Ovary (tissue), 9 donors: ENCODE results near the gene TPST2. TPM values are rescaled to one million over a fixed set of nuclear protein-coding genes. Genes with fewer than 3 reads are reported as not detected.

ENCODE experiments used
- DNase-seq, 5 donors: peaks; one replicate each; pipeline ENCODE4 v3.0.0-alpha.2; 2019 to 2020
- H3K27ac ChIP-seq, 2 donors: fragments of 200-600 bp; one replicate each; pipeline versions ENCODE4 v1.5.1 to v1.8.0; 2019 to 2022
- H3K27me3 ChIP-seq: fragments of 200-600 bp; one replicate; pipeline ENCODE4 v1.8.0; 2022
- H3K36me3 ChIP-seq: fragments of 200-600 bp; sonication (generic); one replicate; pipeline ENCODE4 v1.5.1; 2019
- H3K4me1 ChIP-seq: one replicate; pipeline ENCODE4 v1.8.1; 2013; ENCODE audit warnings: mild to moderate bottlenecking, moderate library complexity; ENCODE audit not compliant: insufficient read depth
- H3K4me3 ChIP-seq: fragments of 200-600 bp; sonication (generic); one replicate; pipeline ENCODE4 v1.5.1; 2017
- H3K9me3 ChIP-seq, 2 donors: fragments of 200-600 bp in 1 of 2; sonication (generic) in 1 of 2; one replicate each; pipeline versions ENCODE4 v1.5.1 to v1.8.1; 2013 to 2019; ENCODE audit warnings: mild to moderate bottlenecking in 1 of 2, moderate library complexity in 1 of 2
- CTCF ChIP-seq, 3 donors: fragments of 450-650 bp in 2 of 3; fragments of 200-600 bp in 1 of 3; IDR thresholded peaks; one replicate each; pipeline versions ENCODE4 v1.5.1 to v1.8.0; 2016 to 2022; ENCODE audit warnings: antibody characterized with exemption in 3 of 3, mild to moderate bottlenecking in 1 of 3
- EP300 ChIP-seq: sonication (generic); formaldehyde crosslinking; IDR thresholded peaks from one replicate; pipeline ENCODE4 v1.6.1; 2017; ENCODE audit warnings: antibody characterized with exemption
- POLR2A ChIP-seq: fragments of 450-650 bp; IDR thresholded peaks from one replicate; pipeline ENCODE4 v1.6.1; 2017; ENCODE audit warnings: antibody characterized with exemption, mild to moderate bottlenecking, moderate library complexity
- WGBS, 3 donors: extraction: QIAGEN DNeasy Blood & Tissue Kit in 1 of 3; methylation state at CpG; one replicate each; pipeline versions ENCODE4 v1.1.5 to v1.1.7; 2013 to 2017; 5-methylcytosine and 5-hydroxymethylcytosine counted together
- intact Hi-C, 4 donors: fragments of 100-400 bp; cut with DNase I; formaldehyde crosslinking; loops; one replicate each; pipeline versions ENCODE4 v1.11.0 to v1.15.1; 2022 to 2023
- polyA plus RNA-seq, 2 donors: library from polyadenylated mRNA; stranded (reverse); fragments of 200-250 nt in 1 of 2; fragments of 350-450 nt in 1 of 2; fragmentation: Illumina TruSeq in 1 of 2; extraction: RNeasy Lipid Tissue Mini Kit (QIAGEN cat#74804) in 1 of 2; gene quantifications; one replicate each; pipeline ENCODE4 v1.2.3, GENCODE V29; 2013 to 2014
- total RNA-seq, 7 donors: library from RNA; depleted of rRNA in 2 of 7; stranded (reverse); fragments of >200 nt in 2 of 7; fragmentation: NEBNext Ultra II Directional in 3 of 7; extraction: Animal tissue kit (Norgen Biotek cat#: 25700) in 3 of 7; gene quantifications; one replicate each; pipeline versions ENCODE4 v1.1.0 to v1.2.4, GENCODE V29; 2016 to 2023
- donor health status: DM: no; HTN: no; CAD: no; lungs with moderate emphysema.
- donor health status: DM: no; HTN: no; CAD: no.
- donor health status: Bipolar disorder and iron deficiency.
- donor health status: DM: yes; HTN: yes; CAD: no.
- donor health status: DM: no; HTN: no; CAD: no.
- donor health status: DM: yes; HTN: yes; CAD: no.

TPST2 gene
- total and polyA plus RNA-seq, 9 donors: 10.5 to 28.5 (median 15.0) TPM

DNA sequence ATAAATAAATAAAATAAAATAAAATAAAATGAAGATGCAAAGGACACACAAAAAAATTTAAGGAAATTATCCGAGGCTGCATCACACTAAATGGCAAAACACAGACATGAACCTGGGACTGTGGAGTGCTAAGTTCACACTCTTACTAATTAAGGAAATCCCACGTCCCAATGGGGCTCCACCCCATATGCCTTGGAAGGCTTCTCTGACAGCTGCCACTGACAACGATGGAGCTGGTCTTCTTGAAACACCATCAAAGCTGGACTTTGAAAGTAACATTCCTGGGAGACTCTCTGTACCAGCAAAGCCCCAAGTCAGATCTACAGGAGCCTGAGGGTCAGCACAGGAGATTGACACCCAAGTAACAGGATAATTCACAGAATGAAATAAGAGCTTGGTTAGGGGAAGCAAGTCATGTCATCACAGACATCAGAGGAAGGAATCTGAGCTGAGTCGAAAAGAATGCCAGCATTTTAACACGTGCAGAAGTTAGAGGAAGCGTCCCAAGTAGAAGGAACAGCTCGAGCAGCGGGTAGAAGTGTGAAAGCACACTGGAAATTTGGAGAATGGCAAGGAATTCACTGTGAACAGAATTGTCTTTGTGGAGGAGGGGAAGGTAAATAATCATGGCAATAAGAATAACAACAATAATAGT lies 13.8 kb downstream of the TPST2 start:
- no peaks in the 10 kb centered on the region for H3K27me3 ChIP-seq
- no peaks in the 10 kb centered on the region for H3K36me3 ChIP-seq
- intact Hi-C loops: no loop called here
- H3K4me1 ChIP-seq: no peaks in the 10 kb centered on the region
- no peak overlapping the region for H3K27ac ChIP-seq
- no peak for TF ChIP-seq POLR2A
- TF ChIP-seq CTCF (IDR thresholded peaks at IDR 0.05): no peak
- TF ChIP-seq EP300: no peak
- no peak overlapping the region for H3K4me3 ChIP-seq
- WGBS, 3 donors: 61 to 70% (median 65%) methylated on average over 8 of the region's 8 CpGs
- no peaks in the 10 kb centered on the region for H3K9me3 ChIP-seq
- DNase-seq: no peak

- Histone ChIP-seq H3K27me3 (no peaks in the 10 kb centered on the region), H3K9me3 (no peaks in the 10 kb centered on the region), H3K27ac (no peak overlapping the region), H3K4me1 (no peaks in the 10 kb centered on the region), H3K36me3 (no peaks in the 10 kb centered on the region), H3K4me3 (no peak overlapping the region)
- TF ChIP-seq CTCF (IDR thresholded peaks at IDR 0.05) (no peak), POLR2A (no peak), EP300 (no peak)
- no peak for DNase-seq
- intact Hi-C loops: no loop called here
- WGBS, 3 donors: 81 to 84% (median 82%) methylated on average over 7 of the region's 7 CpGs
Measured at GRCh38 chr22:26574001-26574723, 15.8 kb downstream of the TPST2 start.

DNA sequence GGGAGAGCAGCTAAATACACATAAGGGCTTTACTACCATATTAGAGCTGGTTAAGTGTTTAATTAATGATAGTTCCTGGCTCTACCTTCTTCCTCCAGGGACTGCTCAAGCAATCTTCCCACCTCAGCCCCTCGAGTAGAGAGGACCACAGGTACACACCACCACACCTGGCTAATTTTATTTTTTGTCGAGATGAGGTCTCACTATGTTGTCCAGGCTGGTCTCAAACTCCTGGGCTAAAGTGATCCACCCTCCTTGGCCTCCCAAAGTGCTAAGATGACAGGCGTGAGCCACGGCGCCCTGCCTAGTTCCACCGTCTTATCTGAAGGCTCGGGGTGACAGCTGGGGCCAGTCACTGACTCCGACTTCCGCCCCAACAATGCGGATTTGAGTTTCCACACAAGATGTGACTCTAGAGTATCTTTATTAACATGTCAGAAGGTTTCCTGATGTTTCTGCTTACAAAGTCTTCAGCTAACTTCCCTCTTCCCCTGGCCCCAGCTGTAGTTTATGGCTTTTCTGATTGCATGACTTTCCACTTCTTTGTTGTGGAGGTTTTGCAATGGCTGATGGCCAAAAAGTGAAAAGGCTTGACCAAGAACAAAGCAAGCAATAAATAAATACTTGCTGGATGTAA lies 16.8 kb downstream of the TPST2 start:
- WGBS, 3 donors: 50 to 61% (median 52%) methylated on average over 10 of the region's 10 CpGs
- Histone ChIP-seq H3K36me3 (no peaks in the 10 kb centered on the region), H3K4me1 (no peaks in the 10 kb centered on the region), H3K27ac (no peak overlapping the region), H3K27me3 (no peaks in the 10 kb centered on the region), H3K4me3 (no peak overlapping the region), H3K9me3 (no peaks in the 10 kb centered on the region)
- DNase-seq: no peak
- TF ChIP-seq CTCF (IDR thresholded peaks at IDR 0.05) (no peak), EP300 (no peak), POLR2A (no peak)
- intact Hi-C loops: no loop called here

DNA sequence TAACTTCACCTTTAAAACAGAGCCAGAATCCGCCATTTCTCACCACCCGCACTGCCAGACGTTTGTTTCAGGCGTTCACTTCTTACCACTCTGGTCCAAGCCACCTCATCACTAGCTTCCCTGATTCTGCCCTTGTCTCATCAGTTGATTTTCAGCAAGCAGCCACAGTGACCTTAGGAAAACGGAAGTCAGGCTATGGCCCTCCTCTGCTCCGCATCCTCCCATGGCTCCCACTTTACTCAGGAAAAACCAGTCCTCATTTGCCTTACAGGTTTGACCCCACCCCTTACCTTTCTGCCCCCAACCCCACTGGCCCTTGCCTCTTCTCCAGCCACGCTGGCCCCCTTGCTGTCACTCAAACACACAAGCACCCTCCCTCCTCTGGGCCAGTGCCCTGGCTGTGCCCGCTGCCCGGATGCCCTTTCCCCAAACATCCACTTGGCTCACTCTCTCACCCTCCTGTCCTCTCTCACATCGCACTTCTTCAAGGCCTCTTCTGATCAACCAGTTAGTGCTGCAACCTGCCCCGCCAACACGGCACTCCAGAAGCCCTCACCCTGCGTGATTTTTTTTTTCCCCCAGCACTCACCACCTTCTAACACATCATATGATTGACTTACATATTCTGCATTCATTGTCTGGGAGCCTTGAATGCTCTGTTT lies 18.9 kb downstream of the TPST2 start:
- no peaks in the 10 kb centered on the region for H3K36me3 ChIP-seq
- no peak for DNase-seq
- H3K4me1 ChIP-seq: no peaks in the 10 kb centered on the region
- H3K9me3 ChIP-seq: no peaks in the 10 kb centered on the region
- WGBS, 3 donors: 89 to 91% (median 91%) methylated on average over 13 of the region's 13 CpGs
- TF ChIP-seq EP300 (no peak), POLR2A (no peak), CTCF (IDR thresholded peaks at IDR 0.05) (no peak)
- H3K4me3 ChIP-seq: no peak overlapping the region
- no peaks in the 10 kb centered on the region for H3K27me3 ChIP-seq
- intact Hi-C loops: no loop called here
- no peak overlapping the region for H3K27ac ChIP-seq
